GM19099 (cell line): ENCODE data around the gene DCP2.

Source experiments
- POLR2A ChIP-seq: IDR thresholded peaks from 3 replicates; pipeline ENCODE4 v1.6.1; 2011; ENCODE audit warnings: low read depth; ENCODE audit not compliant: insufficient read length; ENCODE audit errors: extremely low read depth

Gene DCP2

GRCh38 chr5:112958093-112959088 is 18.2 kb upstream of the DCP2 start:
- no peak for TF ChIP-seq POLR2A

DNA sequence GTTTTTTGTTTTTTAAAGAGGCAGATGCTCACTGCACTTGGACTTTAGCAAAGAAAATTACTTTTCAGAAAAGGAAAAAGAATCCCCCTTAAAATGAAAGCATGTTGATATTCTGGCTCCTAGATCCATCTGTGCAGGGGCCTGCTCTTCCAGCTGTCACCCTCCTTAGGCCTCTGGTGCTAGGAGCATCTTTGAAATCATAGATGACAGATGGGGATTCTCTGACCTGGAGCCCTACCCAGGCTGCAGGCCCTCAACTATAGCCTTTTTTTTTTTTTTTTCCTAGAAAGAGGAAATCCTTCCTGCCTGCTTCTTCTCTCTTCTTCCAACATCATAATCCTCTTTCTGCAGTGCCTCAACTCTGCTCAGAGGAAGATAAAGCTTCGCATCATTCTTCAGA is 16.3 kb upstream of the DCP2 start:
- no peak for TF ChIP-seq POLR2A

GRCh38 chr5:112960863-112961504 is 15.6 kb upstream of the DCP2 start:
- TF ChIP-seq POLR2A, result no peak

DNA sequence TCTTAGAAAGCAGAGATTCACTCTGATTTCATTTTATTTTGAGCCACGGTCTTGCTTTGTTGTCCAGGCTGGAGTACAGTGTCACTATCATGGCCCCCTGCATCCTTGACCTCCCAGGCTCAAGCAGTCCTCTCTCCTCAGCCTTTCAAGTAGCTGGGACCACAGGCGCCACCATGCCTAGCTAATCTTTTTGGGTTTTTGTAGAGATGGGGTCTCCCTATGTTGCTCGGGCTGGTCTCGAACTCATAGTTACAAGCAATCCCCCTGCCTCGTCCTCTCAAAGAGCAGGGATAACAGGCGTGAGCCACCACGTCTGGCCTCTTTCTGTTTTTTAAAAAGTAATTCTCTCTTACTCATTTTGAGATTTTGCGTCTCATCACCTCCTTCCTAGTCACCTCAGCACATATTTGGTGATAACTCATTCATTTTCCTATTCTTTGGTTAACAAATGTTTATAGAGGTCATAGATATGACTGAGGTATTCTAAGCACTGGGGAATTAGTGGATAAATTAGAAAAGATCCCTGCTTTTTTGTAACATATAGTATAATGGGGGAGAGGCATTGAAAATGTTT is 10.8 kb upstream of the DCP2 start:
- no peak for TF ChIP-seq POLR2A

- TF ChIP-seq POLR2A, result no peak
Measured at GRCh38 chr5:112967520-112968083, 9.0 kb upstream of the DCP2 start.

DNA sequence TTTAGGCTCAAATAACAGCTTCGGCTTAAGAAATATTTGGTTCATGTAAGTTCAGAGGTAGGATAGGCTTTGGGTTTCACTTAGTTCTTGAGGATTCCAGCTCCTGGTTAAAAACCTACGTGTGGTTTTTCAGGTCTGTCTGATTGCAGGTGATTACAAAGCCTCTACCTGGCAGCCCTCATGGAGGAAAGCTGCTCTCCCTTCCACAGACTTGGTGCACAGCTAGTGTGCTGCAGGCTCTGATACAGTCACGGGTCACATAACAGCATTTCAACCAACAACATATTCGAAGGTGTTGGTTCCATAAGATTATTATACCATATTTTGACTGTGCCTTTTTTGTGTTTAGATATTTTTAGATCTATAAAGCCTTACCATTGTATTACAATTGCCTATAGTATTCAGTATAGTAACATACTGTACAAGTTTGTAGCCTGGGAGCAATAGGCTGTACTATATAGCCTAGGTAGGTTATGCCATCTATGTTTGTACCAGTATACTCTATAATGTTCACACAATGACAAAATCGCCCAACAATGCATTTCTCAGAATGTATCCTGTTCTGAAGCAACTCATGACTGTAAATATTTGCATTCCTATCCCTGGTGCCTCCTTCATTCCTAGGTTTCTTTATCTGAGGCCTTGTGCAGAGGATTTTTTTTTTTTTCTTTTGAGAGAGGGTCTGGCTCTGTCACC is 8.0 kb upstream of the DCP2 start:
- TF ChIP-seq POLR2A, result no peak

DNA sequence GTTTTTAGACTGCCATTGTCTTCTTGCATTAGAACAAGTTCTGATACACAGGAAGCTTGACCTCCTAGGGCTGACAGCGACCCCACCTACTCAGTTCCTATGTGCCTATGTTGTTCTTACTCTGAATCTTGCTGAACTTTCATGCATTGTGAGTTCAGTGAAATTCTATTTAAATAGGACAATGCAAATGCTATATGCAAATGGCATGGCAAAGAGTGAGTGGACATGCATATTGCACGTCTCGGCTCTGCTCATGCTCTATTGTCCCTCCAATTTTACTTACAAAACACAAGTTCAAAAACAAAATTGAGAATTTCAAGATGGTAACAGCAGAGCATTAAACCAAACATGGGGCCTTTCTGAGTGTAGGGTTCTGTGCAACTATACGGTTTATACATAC is 5.3 kb upstream of the DCP2 start:
- TF ChIP-seq POLR2A, result no peak

DNA sequence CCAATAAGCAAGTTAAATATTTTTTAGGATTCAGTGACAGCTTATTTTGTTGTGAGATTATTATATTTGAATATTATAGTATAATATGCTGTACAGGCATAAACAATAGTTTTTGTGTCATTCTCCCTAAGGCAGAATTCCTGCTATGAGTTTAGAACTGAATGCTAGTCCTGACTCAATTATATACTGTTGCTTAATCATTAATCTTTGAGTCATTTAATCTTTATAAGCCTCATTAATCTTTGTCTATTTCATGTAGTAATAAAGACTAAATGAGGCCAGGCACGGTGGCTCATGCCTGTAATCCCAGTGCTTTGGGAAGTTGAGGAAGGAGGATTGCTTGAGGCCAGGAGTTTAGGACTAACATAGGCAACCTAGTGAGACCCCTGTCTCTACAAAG is 3.6 kb upstream of the DCP2 start:
- TF ChIP-seq POLR2A, result no peak

DNA sequence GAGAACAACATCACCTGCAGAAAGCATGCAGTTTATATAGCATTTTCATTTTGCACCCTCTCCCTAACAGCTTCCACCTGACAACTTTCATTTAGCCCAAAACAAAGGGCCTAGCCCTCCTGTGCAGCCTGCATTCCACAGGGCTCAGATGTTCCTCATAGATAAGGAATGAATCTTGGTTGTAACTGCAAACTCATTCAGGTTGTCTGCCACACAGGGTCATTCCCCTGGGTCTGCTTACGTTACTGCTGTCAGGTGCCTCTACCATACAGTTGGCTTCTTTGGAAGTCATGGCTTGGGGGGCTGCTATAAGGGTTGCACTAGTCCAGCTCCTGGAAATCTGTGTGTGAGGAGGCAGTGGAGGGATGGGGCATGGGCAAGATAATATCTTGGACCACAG is 2.7 kb upstream of the DCP2 start:
- TF ChIP-seq POLR2A, result no peak

DNA sequence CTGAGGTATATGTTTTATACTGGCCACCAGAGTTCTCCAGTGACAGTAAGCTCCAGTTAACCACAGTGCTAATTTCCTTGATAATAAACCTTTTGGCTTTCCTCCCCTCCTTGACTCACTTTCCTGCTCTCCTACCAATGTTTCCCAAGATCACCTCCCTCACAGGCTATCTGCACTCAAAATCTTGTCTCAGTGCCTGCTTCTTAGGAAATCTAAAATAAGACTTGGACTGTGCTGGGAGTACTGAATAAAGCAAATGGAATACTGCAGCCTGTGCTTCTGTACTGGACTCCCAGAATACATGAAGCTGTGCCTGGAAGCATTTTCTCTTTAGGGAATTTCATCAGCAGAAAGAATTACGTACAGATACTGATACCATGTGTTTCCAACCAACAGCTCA is 1.7 kb upstream of the DCP2 start:
- no peak for TF ChIP-seq POLR2A

DNA sequence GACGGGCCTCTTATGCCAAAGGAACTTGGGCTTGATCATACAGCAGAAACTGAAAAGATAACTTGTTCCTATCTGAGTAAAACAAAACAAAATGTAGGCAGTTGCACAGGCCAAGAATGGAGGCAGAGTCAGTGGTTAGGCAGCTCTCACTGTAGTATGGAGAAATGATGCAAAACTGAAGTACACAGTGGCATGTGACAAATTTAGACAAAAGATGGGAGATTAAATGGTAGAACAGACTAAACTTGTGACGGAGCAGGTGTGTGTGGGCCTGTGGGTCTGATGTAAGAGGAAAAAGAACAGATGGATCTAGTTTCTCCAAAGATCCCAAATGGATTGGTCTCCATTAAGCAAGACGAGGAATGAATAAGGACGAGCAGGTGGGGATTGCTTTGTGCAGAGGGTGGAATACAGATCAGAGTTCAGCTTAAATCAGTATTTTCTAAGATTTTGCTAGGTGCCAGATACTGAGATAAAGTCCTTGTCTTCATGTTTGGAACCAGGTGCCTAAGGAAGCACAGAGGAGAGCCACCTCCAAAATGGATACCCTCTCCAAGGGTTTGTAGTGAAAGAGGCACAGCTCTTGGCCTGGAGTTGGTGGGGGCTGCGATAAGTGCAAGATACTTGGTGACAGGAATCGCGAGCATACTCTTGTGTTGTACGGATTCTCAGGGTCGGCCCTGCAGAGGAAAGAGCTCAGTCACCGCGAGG is 722 bp upstream of the DCP2 start:
- TF ChIP-seq POLR2A, result no peak

DNA sequence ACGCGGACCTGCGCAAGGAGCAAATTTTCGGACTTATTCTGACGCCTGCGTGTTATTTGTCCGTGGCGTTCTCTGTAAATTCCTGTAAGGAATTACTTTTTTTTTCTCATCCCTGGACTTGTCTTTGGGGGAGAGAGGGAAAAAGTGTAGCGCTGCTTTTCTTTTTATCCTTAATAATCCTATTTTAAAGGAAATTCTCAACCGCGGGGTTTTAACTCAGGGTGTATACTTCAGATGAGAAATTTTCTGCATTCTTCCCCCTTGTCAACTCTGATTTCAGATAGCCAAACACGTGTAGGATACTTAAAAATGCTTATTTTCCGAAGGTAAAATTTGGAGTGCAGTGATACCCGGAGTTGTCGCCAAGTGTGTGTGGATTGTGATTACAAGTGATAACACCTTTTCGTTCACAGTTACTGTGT is 853 bp downstream of the DCP2 start:
- TF ChIP-seq POLR2A, result no peak

DNA sequence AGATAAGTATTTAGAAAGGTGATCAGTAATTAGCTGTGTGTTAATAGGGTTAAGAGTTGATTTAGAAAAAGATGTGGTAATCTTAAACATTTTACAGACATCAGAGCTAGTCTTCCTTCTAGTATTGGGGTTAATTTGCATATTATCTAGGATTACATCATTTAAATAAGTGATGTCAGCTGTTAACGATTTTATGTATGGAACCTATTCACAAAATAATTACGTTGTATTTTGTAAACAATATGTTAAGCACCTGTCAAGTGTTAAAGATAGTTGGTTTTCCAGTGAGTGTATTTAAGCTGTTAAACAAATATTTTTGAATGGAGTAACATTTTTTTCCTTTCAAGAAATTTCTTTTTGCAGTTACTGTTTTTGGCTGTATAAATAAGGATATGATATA is 2.2 kb downstream of the DCP2 start:
- no peak for TF ChIP-seq POLR2A

DNA sequence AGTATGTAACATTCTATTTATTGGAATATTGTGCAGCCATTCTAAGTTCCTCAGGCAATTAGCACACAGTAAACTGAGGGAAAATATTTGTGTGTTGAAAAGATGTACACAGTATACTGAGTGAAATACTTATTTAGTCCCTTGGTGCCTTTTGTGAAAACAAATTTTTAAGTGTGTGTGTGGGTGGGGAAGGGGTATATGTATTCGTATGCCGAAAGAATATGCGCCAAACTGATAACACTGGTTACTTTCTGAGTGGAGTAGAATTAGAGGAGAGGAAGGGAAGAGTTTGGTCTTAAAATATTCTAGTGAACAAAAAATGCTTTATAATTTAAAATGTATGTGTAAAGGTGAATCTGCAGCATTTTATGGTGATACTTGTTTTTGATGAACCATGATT is 3.1 kb downstream of the DCP2 start:
- no peak for TF ChIP-seq POLR2A

GRCh38 chr5:112983363-112983762 is 6.8 kb downstream of the DCP2 start:
- no peak for TF ChIP-seq POLR2A

DNA sequence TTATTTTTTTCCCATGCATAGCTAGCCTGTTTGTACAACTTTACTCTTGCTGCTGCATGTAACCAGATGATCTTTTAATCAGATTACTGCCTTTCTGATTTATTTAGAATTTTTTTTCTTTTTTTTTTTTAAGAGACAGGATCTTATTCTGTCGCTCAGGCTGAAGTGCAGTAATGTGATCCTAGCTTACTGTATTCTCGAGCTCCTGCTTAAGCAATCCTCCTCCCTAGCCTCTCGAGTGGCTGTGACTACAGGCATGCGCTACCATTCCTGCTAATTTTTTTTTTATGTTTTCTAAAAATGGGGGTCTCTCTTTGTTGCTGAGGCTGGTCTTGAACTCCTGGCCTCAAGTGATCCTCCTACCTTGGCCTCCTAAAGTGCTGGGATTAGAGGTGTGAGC is 9.6 kb downstream of the DCP2 start:
- TF ChIP-seq POLR2A, result no peak
